OCI-LY3 (cell line): ENCODE measurements around the gene KDM3B.

Experiments
- H2AFZ ChIP-seq: fragments of 200-600, 300-600 bp; shearing (Covaris generic); 2 replicates; pipeline ENCODE4 v1.6.0; 2014; ENCODE audit warnings: antibody characterized with exemption, low read depth, low read length
- H3K27ac ChIP-seq: fragments of 200-600, 300-600 bp; sonication (generic); 2 replicates; pipeline ENCODE4 v1.5.1; 2014; ENCODE audit warnings: mild to moderate bottlenecking, low read length, moderate library complexity, mixed read lengths
- H3K27me3 ChIP-seq: fragments of 200-600, 300-600 bp; sonication (generic); 2 replicates; pipeline ENCODE4 v1.6.1; 2014; ENCODE audit warnings: low read depth, low read length, mixed read lengths
- H3K36me3 ChIP-seq: fragments of 200-600, 300-600 bp; sonication (generic); replicated peaks from 2 replicates; pipeline ENCODE3; 2014; ENCODE audit warnings: low read depth, low read length, mixed read lengths
- H3K4me1 ChIP-seq: fragments of 300-600, 200-600 bp; sonication (generic); 2 replicates; pipeline ENCODE4 v1.6.1; 2014; ENCODE audit warnings: low read length, mixed read lengths
- H3K4me2 ChIP-seq: fragments of 200-600, 300-600 bp; sonication (generic); 2 replicates; pipeline ENCODE4 v1.6.1; 2014; ENCODE audit warnings: low read length, mixed read lengths
- H3K4me3 ChIP-seq: fragments of 300-600, 200-600 bp; sonication (generic); 2 replicates; pipeline ENCODE4 v1.5.1; 2014; ENCODE audit warnings: antibody characterized with exemption, mild to moderate bottlenecking, low read length, moderate library complexity
- H3K79me2 ChIP-seq: fragments of 300-600, 200-600 bp; shearing (Covaris generic); 2 replicates; pipeline ENCODE4 v1.6.1; 2014; ENCODE audit warnings: mild to moderate bottlenecking, low read length, mixed read lengths
- H3K9ac ChIP-seq: fragments of 300-600, 200-600 bp; shearing (Covaris generic); 2 replicates; pipeline ENCODE4 v1.6.0; 2014; ENCODE audit warnings: mild to moderate bottlenecking, low read length, moderate library complexity
- H3K9me3 ChIP-seq: fragments of 200-600, 300-600 bp; shearing (Covaris generic); 2 replicates; pipeline ENCODE4 v1.6.1; 2014; ENCODE audit warnings: low read length, mixed read lengths; ENCODE audit not compliant: insufficient read depth
- H4K20me1 ChIP-seq: fragments of 200-600, 300-600 bp; sonication (generic); 2 replicates; pipeline ENCODE4 v1.6.1; 2016; ENCODE audit warnings: low read length, mixed read lengths; ENCODE audit not compliant: insufficient read depth
- CTCF ChIP-seq: fragments of 200-600, 300-600 bp; sonication (generic); IDR thresholded peaks from 2 replicates; pipeline ENCODE4 v1.5.1; 2014; ENCODE audit warnings: antibody characterized with exemption, low read length, low read depth
- EZH2phosphoT487 ChIP-seq: fragments of 200-600 bp; shearing (Covaris generic); IDR thresholded peaks from 2 replicates; pipeline ENCODE4 v1.6.1; 2018; ENCODE audit warnings: antibody characterized with exemption, mixed run types, low read depth

The KDM3B gene

DNA sequence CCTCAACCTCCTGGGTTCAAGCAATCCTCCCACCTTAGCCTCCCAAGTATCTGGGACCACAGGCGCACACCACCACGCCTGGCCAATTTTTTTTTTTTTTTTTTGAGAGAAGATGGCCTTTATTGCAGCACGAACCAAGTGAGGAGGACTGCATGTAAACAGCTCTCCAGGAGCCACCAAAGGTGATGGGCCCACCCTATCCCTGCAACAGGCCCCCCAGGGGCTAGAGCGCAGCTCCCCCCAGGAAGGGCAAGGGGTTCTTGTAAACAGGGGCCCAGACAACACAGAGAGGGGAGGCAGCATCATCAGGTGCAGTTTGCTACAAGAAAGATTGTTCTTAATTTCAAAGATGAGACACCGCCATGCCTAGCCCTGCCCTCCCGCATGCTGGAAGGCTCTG lies 100.2 kb downstream of the KDM3B start:
- TF ChIP-seq EZH2phosphoT487 (no peak), CTCF (no peak)
- H3K9ac ChIP-seq, result no peak overlapping the region
- no peak overlapping the region for H3K4me3 ChIP-seq
- H2AFZ ChIP-seq, result no peak overlapping the region
- H4K20me1 ChIP-seq, result no peaks in the 10 kb centered on the region
- H3K4me2 ChIP-seq, result no peak overlapping the region
- H3K27me3 ChIP-seq, result no peaks in the 10 kb centered on the region
- H3K4me1 ChIP-seq, result 0 out of 2 replicates have a peak, but pooled peaks cover 6% of the 10 kb centered on the region
- H3K27ac ChIP-seq, result no peak overlapping the region
- no peaks in the 10 kb centered on the region for H3K36me3 ChIP-seq
- no peaks in the 10 kb centered on the region for H3K79me2 ChIP-seq
- no peaks in the 10 kb centered on the region for H3K9me3 ChIP-seq

- no peak overlapping the region for H3K4me2 ChIP-seq
- H3K4me3 ChIP-seq, result no peak overlapping the region
- no peaks in the 10 kb centered on the region for H4K20me1 ChIP-seq
- H2AFZ ChIP-seq, result no peak overlapping the region
- no peak overlapping the region for H3K9ac ChIP-seq
- no peaks in the 10 kb centered on the region for H3K36me3 ChIP-seq
- H3K27ac ChIP-seq, result no peak overlapping the region
- 0 out of 2 replicates have a peak, but pooled peaks cover 8% of the 10 kb centered on the region for H3K4me1 ChIP-seq
- no peaks in the 10 kb centered on the region for H3K27me3 ChIP-seq
- TF ChIP-seq EZH2phosphoT487 (no peak), CTCF (no peak)
- H3K79me2 ChIP-seq, result no peaks in the 10 kb centered on the region
- H3K9me3 ChIP-seq, result no peaks in the 10 kb centered on the region
These were observed 101.1 kb downstream of the KDM3B start for GRCh38 chr5:138453590-138453989.

DNA sequence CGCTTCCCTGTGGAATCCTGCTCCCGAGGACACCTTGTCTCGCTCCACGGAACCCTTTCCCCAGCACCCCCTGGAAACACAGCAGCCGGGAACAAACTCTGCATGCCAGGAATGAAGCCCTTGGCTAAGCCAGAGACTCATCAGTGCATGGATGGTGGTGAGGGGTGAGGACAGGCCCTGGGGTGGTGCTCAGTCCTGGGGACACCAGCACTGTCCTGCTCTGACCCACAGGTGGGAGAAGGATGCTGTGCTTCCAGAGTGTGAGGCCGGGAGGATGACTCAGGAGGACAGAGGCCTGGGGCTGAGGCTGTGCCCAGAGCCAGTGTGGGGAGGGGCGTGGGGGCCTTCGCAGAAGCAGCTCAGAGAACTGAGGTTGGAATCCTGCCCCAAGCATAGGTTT lies 101.6 kb downstream of the KDM3B start:
- H3K9me3 ChIP-seq, result no peaks in the 10 kb centered on the region
- TF ChIP-seq CTCF (no peak), EZH2phosphoT487 (no peak)

GRCh38 chr5:138455232-138455930 lies 102.9 kb downstream of the KDM3B start:
- Histone ChIP-seq H3K27me3 (no peaks in the 10 kb centered on the region), H3K36me3 (no peaks in the 10 kb centered on the region), H3K9ac (no peak overlapping the region), H3K9me3 (no peaks in the 10 kb centered on the region), H2AFZ (no peak overlapping the region), H3K4me1 (peaks cover 11% of the 10 kb centered on the region), H3K79me2 (no peaks in the 10 kb centered on the region), H3K4me3 (no peak overlapping the region), H3K4me2 (no peak overlapping the region), H3K27ac (no peak overlapping the region), H4K20me1 (no peaks in the 10 kb centered on the region)
- no peak for TF ChIP-seq CTCF
- TF ChIP-seq EZH2phosphoT487, result no peak

More for the DNA sequence above, 101.6 kb downstream of the KDM3B start:
- Histone ChIP-seq H2AFZ (no peak overlapping the region), H3K4me3 (no peak overlapping the region), H3K27ac (no peak overlapping the region), H3K9ac (no peak overlapping the region), H3K27me3 (no peaks in the 10 kb centered on the region), H3K4me1 (peaks cover 11% of the 10 kb centered on the region), H4K20me1 (no peaks in the 10 kb centered on the region), H3K36me3 (no peaks in the 10 kb centered on the region), H3K79me2 (no peaks in the 10 kb centered on the region), H3K4me2 (no peak overlapping the region)
